H1 (cell line): ENCODE data around the gene TMTC4. TPM values are rescaled to one million over a fixed set of nuclear protein-coding genes. Genes with fewer than 3 reads are reported as not detected.

Experiments
- CTCF ChIA-PET: fragments of 300-600 bp; sonication (Branson Sonifier 250); formaldehyde crosslinking; loops from one replicate; lab custom pipeline; 2021; ENCODE audit not compliant: partially characterized antibody; lab: Charles Lee
- POLR2A ChIA-PET: fragments of 300-600 bp; sonication (Branson Sonifier 250); formaldehyde crosslinking; loops from one replicate; lab custom pipeline; 2021; ENCODE audit warnings: inconsistent platforms; ENCODE audit not compliant: partially characterized antibody; lab: Charles Lee
- DNase-seq, 2 experiments: peaks; one replicate each; pipeline versions ENCODE4 v3.0.0 to v3.0.0-alpha.2; 2010 to 2022; ENCODE audit warnings: low spot score in 2 of 2, low read depth in 1 of 2, mixed read lengths in 1 of 2
- FAIRE-seq: peaks from 2 replicates; lab custom pipeline; 2011; peaks lifted over from hg19 to GRCh38; lab: Jason Lieb, UNC
- H2AFZ ChIP-seq: 2 replicates; pipeline ENCODE4 v1.8.1; 2012; ENCODE audit warnings: low read length, inconsistent platforms
- H2AK5ac ChIP-seq: 2 replicates; pipeline ENCODE4 v1.6.1; 2013; ENCODE audit warnings: low read depth, low read length
- H2BK120ac ChIP-seq: replicated peaks from 2 replicates; pipeline ENCODE3; 2013; ENCODE audit warnings: low read depth, low read length, inconsistent platforms
- H2BK12ac ChIP-seq: 2 replicates; pipeline ENCODE4 v1.6.1; 2013; ENCODE audit warnings: low read depth, low read length
- H2BK15ac ChIP-seq: 2 replicates; pipeline ENCODE4 v1.6.1; 2013; ENCODE audit warnings: low read length
- H2BK20ac ChIP-seq: 2 replicates; pipeline ENCODE4 v1.6.1; 2013; ENCODE audit warnings: low read length
- H2BK5ac ChIP-seq: 2 replicates; pipeline ENCODE4 v1.6.1; 2013; ENCODE audit warnings: low read depth, low read length
- H3K14ac ChIP-seq: 2 replicates; pipeline ENCODE4 v1.6.1; 2013; ENCODE audit warnings: inconsistent platforms; ENCODE audit not compliant: insufficient read length
- H3K18ac ChIP-seq: 2 replicates; pipeline ENCODE4 v1.6.1; 2013; ENCODE audit warnings: low read length; ENCODE audit errors: extremely low read depth
- H3K23ac ChIP-seq: 2 replicates; pipeline ENCODE4 v1.6.1; 2013; ENCODE audit warnings: inconsistent platforms; ENCODE audit not compliant: insufficient read length
- H3K23me2 ChIP-seq: 2 replicates; pipeline ENCODE4 v1.6.1; 2013; ENCODE audit warnings: low read depth, low read length
- H3K27ac ChIP-seq: 2 replicates; pipeline ENCODE4 v1.6.1; 2011; ENCODE audit warnings: low read depth, low read length, inconsistent platforms
- H3K27me3 ChIP-seq, 4 experiments: replicated peaks in 1 of 4; 1 replicate in 1 of 4; 2 replicates in 3 of 4; pipeline versions ENCODE4 v1.6.1 to v1.8.1; 2011 to 2013; ENCODE audit warnings: low read length in 3 of 4, mild to moderate bottlenecking in 3 of 4, inconsistent platforms in 2 of 4, mixed read lengths in 2 of 4, moderate library complexity in 1 of 4; ENCODE audit not compliant: control insufficient read depth in 3 of 4, insufficient read depth in 3 of 4; ENCODE audit errors: extremely low read depth in 1 of 4
- H3K36me3 ChIP-seq, 4 experiments: 2 replicates each; pipeline versions ENCODE4 v1.6.1 to v1.8.1; 2011 to 2013; ENCODE audit warnings: mild to moderate bottlenecking in 4 of 4, low read length in 3 of 4, moderate library complexity in 2 of 4, control low read depth in 1 of 4, inconsistent platforms in 1 of 4; ENCODE audit not compliant: insufficient read depth in 4 of 4, control insufficient read depth in 2 of 4
- H3K4ac ChIP-seq: replicated peaks from 2 replicates; pipeline ENCODE3; 2013; ENCODE audit warnings: low read length, low read depth, mixed read lengths, inconsistent platforms; ENCODE audit not compliant: insufficient read length
- H3K4me1 ChIP-seq, 4 experiments: replicated peaks in 1 of 4; 1 replicate in 1 of 4; 2 replicates in 3 of 4; pipeline versions ENCODE4 v1.6.1 to v1.8.1; 2011 to 2013; ENCODE audit warnings: low read length in 3 of 4, inconsistent platforms in 2 of 4, mixed read lengths in 1 of 4; ENCODE audit not compliant: insufficient read depth in 4 of 4, control insufficient read depth in 3 of 4
- H3K4me2 ChIP-seq, 2 experiments: 2 replicates each; pipeline versions ENCODE4 v1.6.1 to v1.8.1; 2011 to 2013; ENCODE audit warnings: low read depth in 2 of 2, low read length in 2 of 2, control low read depth in 1 of 2, inconsistent platforms in 1 of 2, mild to moderate bottlenecking in 1 of 2; ENCODE audit not compliant: insufficient read depth in 1 of 2
- H3K4me3 ChIP-seq, 4 experiments: fragments of 200-600, 300-600 bp in 1 of 4; sonication (generic), shearing (Covaris generic), sonication (Bioruptor Twin) in 1 of 4; 2 replicates each; pipeline versions ENCODE4 v1.5.1 to v1.8.1; 2011 to 2016; ENCODE audit warnings: low read length in 4 of 4, low read depth in 3 of 4, control low read depth in 2 of 4, inconsistent platforms in 2 of 4, mild to moderate bottlenecking in 2 of 4, mixed read lengths in 1 of 4, moderate library complexity in 1 of 4; ENCODE audit not compliant: insufficient read depth in 2 of 4; ENCODE audit errors: extremely low read depth in 1 of 4
- H3K56ac ChIP-seq: replicated peaks from 2 replicates; pipeline ENCODE3; 2013; ENCODE audit warnings: low read depth, mild to moderate bottlenecking, mixed read lengths, low read length, inconsistent platforms; ENCODE audit not compliant: insufficient read length
- H3K79me1 ChIP-seq: 2 replicates; pipeline ENCODE4 v1.6.1; 2013; ENCODE audit warnings: low read depth, low read length, control low read depth
- H3K79me2 ChIP-seq, 2 experiments: 2 replicates each; pipeline versions ENCODE4 v1.6.1 to v1.8.1; 2012 to 2013; ENCODE audit warnings: low read length in 2 of 2, mild to moderate bottlenecking in 2 of 2, inconsistent platforms in 1 of 2; ENCODE audit not compliant: insufficient read depth in 2 of 2, control insufficient read depth in 1 of 2
- H3K9ac ChIP-seq, 4 experiments: replicated peaks in 1 of 4; 1 replicate in 1 of 4; 2 replicates in 3 of 4; pipeline versions ENCODE4 v1.6.1 to v1.8.1; 2011 to 2013; ENCODE audit warnings: low read depth in 3 of 4, low read length in 3 of 4, control low read depth in 2 of 4, mild to moderate bottlenecking in 2 of 4, moderate library complexity in 2 of 4, inconsistent platforms in 1 of 4; ENCODE audit errors: extremely low read depth in 1 of 4
- H3K9me3 ChIP-seq, 2 experiments: 2 replicates each; pipeline versions ENCODE4 v1.6.1 to v1.8.1; 2012 to 2013; ENCODE audit warnings: mild to moderate bottlenecking in 2 of 2, moderate library complexity in 2 of 2, control low read depth in 1 of 2, inconsistent platforms in 1 of 2, low read depth in 1 of 2, low read length in 1 of 2, mixed read lengths in 1 of 2; ENCODE audit not compliant: insufficient read depth in 2 of 2
- H4K20me1 ChIP-seq, 2 experiments: replicated peaks in 1 of 2; 2 replicates each; pipeline versions ENCODE3 to v1.8.1; 2011 to 2013; ENCODE audit warnings: inconsistent platforms in 2 of 2, low read length in 2 of 2, mild to moderate bottlenecking in 1 of 2; ENCODE audit not compliant: insufficient read depth in 2 of 2, control insufficient read depth in 1 of 2
- H4K5ac ChIP-seq: 2 replicates; pipeline ENCODE4 v1.6.1; 2013; ENCODE audit warnings: low read length, low read depth, mixed read lengths, inconsistent platforms; ENCODE audit not compliant: insufficient read length
- H4K8ac ChIP-seq: 2 replicates; pipeline ENCODE4 v1.8.0; 2013; ENCODE audit warnings: mild to moderate bottlenecking, moderate library complexity, low read length, inconsistent platforms; ENCODE audit not compliant: insufficient read depth; ENCODE audit errors: extremely low read depth
- H4K91ac ChIP-seq: replicated peaks from 2 replicates; pipeline ENCODE3; 2013; ENCODE audit warnings: low read length, mixed read lengths, inconsistent platforms; ENCODE audit not compliant: insufficient read length
- BACH1 ChIP-seq: IDR thresholded peaks from 2 replicates; pipeline ENCODE4 v1.6.1; 2012; ENCODE audit warnings: low read length, improper control_type of control experiment
- BCL11A ChIP-seq, 2 experiments: IDR thresholded peaks; one replicate each; pipeline ENCODE4 v1.6.1; 2011; ENCODE audit warnings: low read depth in 2 of 2, low read length in 2 of 2, mild to moderate bottlenecking in 2 of 2
- BRCA1 ChIP-seq: IDR thresholded peaks from 2 replicates; pipeline ENCODE4 v1.6.1; 2012; ENCODE audit warnings: low read depth, low read length, improper control_type of control experiment
- CHD1 ChIP-seq: IDR thresholded peaks from 2 replicates; pipeline ENCODE4 v1.6.1; 2012; ENCODE audit warnings: low read depth, low read length, improper control_type of control experiment
- CREB1 ChIP-seq: IDR thresholded peaks from 2 replicates; pipeline ENCODE4 v1.6.1; 2012; ENCODE audit warnings: inconsistent platforms
- CTCF ChIP-seq, 3 experiments: IDR thresholded peaks; 1 replicate in 2 of 3; 2 replicates in 1 of 3; pipeline versions ENCODE4 v1.5.1 to v1.6.1; 2011; ENCODE audit warnings: low read length in 3 of 3, mild to moderate bottlenecking in 3 of 3, inconsistent platforms in 2 of 3, low read depth in 1 of 3, moderate library complexity in 1 of 3; ENCODE audit not compliant: insufficient read depth in 1 of 3; ENCODE audit errors: control extremely low read depth in 1 of 3
- PHF8 ChIP-seq: fragments of 200-600 bp; sonication (generic); conservative IDR thresholded peaks from 2 replicates; pipeline ENCODE4 v1.7.1; 2012; ENCODE audit warnings: low read depth, mild to moderate bottlenecking, inconsistent platforms, low read length, moderate library complexity
- RNF2 ChIP-seq: fragments of 200-900, 300-1000 bp; sonication (generic); IDR thresholded peaks from 2 replicates; pipeline ENCODE4 v1.7.1; 2016; ENCODE audit warnings: borderline replicate concordance, low read depth, mild to moderate bottlenecking, antibody characterized with exemption, low read length; ENCODE audit not compliant: poor library complexity, severe bottlenecking; ENCODE audit errors: missing control alignments
- SP2 ChIP-seq: IDR thresholded peaks from 2 replicates; pipeline ENCODE4 v1.6.1; 2012; ENCODE audit warnings: mild to moderate bottlenecking, low read length, inconsistent platforms
- TAF1 ChIP-seq: IDR thresholded peaks from 2 replicates; pipeline ENCODE4 v1.6.1; 2011; ENCODE audit warnings: mild to moderate bottlenecking, low read depth, low read length
- WGBS, 2 experiments: shearing (Covaris generic) in 1 of 2; methylation state at CpG; one replicate each; pipeline versions ENCODE4 v1.1.6 to v1.1.7; 2013 to 2015; ENCODE audit warnings: low lambda C conversion rate in 2 of 2, mixed read lengths in 2 of 2, inconsistent platforms in 1 of 2, low coverage in 1 of 2, missing lambda C conversion rate in 1 of 2; ENCODE audit not compliant: insufficient replicate concordance in 2 of 2, insufficient coverage in 1 of 2, insufficient read length in 1 of 2; ENCODE audit errors: extremely low coverage in 1 of 2, missing lambda C conversion rate in 1 of 2; 5-methylcytosine and 5-hydroxymethylcytosine counted together
- polyA plus RNA-seq, 7 experiments: library from polyadenylated mRNA; depleted of rRNA in 3 of 7; stranded (reverse) in 5 of 7; unstranded in 2 of 7; fragments of >200 nt in 5 of 7; fragments of 200-250 nt in 2 of 7; gene quantifications; 1 replicate in 5 of 7; 2 replicates in 1 of 7; 4 replicates in 1 of 7; pipeline versions ENCODE4 v1.2.1 to v1.2.3, GENCODE V29; 2011 to 2013; ENCODE audit warnings: missing spikeins in 2 of 7, mixed read lengths in 2 of 7
- total RNA-seq: library from RNA; stranded (reverse); fragmentation: NEBNext Ultra II Directional; extraction: Animal tissue kit (Norgen Biotek cat#: 25700); gene quantifications from 2 replicates; pipeline ENCODE4 v1.2.1, GENCODE V29; 2021
- TF ChIP-seq, protein P1 (sequence below): IDR thresholded peaks from 2 replicates; pipeline ENCODE4 v1.6.1; 2012; ENCODE audit warnings: inconsistent platforms

The TMTC4 gene
- total and polyA plus RNA-seq, 2 of the 8 experiments (the other 6 are each of a cell fraction or from before 2014, with no cell fraction given): 26.3 to 42.6 TPM

GRCh38 chr13:100657881-100658315 is 16.7 kb downstream of the TMTC4 start:
- Histone ChIP-seq H3K4me2 (no peak overlapping the region), H3K56ac (no peak overlapping the region), H4K91ac (no peak overlapping the region), H3K23ac (no peak overlapping the region), H3K14ac (no peak overlapping the region), H3K9me3 (no peaks in the 10 kb centered on the region), H4K20me1 (no peaks in the 10 kb centered on the region), H3K4ac (no peak overlapping the region), H2BK5ac (no peak overlapping the region), H2BK12ac (no peak overlapping the region), H4K5ac (no peak overlapping the region), H3K79me1 (no peaks in the 10 kb centered on the region), H3K27me3 (no peaks in the 10 kb centered on the region), H3K23me2 (no peaks in the 10 kb centered on the region), H3K4me3 (no peak overlapping the region), H2AFZ (no peak overlapping the region), H3K27ac (no peak overlapping the region), H3K4me1 (peaks cover 0 to 7% (median 4%) of the 10 kb centered on the region in 4 experiments; a peak in 4 of 7 replicates), H2BK120ac (no peak overlapping the region), H2BK15ac (no peak overlapping the region), H3K36me3 (peaks cover 5 to 46% (median 19%) of the 10 kb centered on the region in 4 experiments; a peak in 7 of 8 replicates), H3K79me2 (no peaks in the 10 kb centered on the region), H2BK20ac (no peak overlapping the region), H3K9ac (no peak overlapping the region), H4K8ac (no peak overlapping the region), H2AK5ac (no peak overlapping the region), H3K18ac (no peak overlapping the region)
- ChIA-PET POLR2A (interaction anchor here (1.2 to 1.4 kb wide), 2 partner anchors 10 to 13 kb away, joined by 3 read pairs; no protein-coding TSS in a partner anchor), CTCF (interaction anchor here (0.6 to 3.5 kb wide), 6 partner anchors 11 to 190 kb away, joined by 3 to 19 read pairs (median 6); no protein-coding TSS in a partner anchor)
- DNase-seq (no peak), FAIRE-seq (no peak)
- WGBS, 2 experiments: 91% methylated on average over 5 of the region's 5 CpGs; no CpG with 5 or more reads in 1 of the 2 experiments
- no peak for TF ChIP-seq SP2
- TF ChIP-seq BCL11A (IDR thresholded peaks at IDR 0.05; ENCODE audit: low read depth in 2 of 2, low read length in 2 of 2): no peak
- TF ChIP-seq, protein P1, sequence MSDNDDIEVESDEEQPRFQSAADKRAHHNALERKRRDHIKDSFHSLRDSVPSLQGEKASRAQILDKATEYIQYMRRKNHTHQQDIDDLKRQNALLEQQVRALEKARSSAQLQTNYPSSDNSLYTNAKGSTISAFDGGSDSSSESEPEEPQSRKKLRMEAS: no peak
- no peak for TF ChIP-seq RNF2
- no peak for TF ChIP-seq PHF8
- TF ChIP-seq BRCA1: no peak
- no peak for TF ChIP-seq CHD1
- TF ChIP-seq BACH1: no peak
- no peak for TF ChIP-seq TAF1
- TF ChIP-seq CREB1: no peak
- no peak for TF ChIP-seq CTCF (IDR thresholded peaks at IDR 0.05; ENCODE audit: control extremely low read depth in 1 of 3, insufficient read depth in 1 of 3, low read depth in 1 of 3, low read length in 3 of 3)
